ENCODE results near the gene LDHA.
A peak's percentile ranks its signal among the peaks of the same experiment; 100 is the strongest.
"Not testable (repeated sequence)": the region's sequence is repeated elsewhere in the genome, so short reads cannot be mapped to it uniquely, and the experiment has no call there.

The LDHA gene

GRCh38 chr11:18394928-18395734, 768 bp downstream of the LDHA start:
- no peak for DNase-seq

- DNase-seq = peak; percentile 98
Observed at GRCh38 chr11:18395735-18396504, 1.6 kb downstream of the LDHA start.

- DNase-seq = no peak
Observed at GRCh38 chr11:18397921-18398320, 3.6 kb downstream of the LDHA start.

- DNase-seq = not testable (repeated sequence)
Observed at GRCh38 chr11:18401077-18401476, 6.7 kb downstream of the LDHA start.

GRCh38 chr11:18404062-18404461, 9.7 kb downstream of the LDHA start:
- DNase-seq = no peak

- not testable (repeated sequence) for DNase-seq
Observed at GRCh38 chr11:18407400-18407799, 13.0 kb downstream of the LDHA start.

GRCh38 chr11:18408558-18409291, 14.4 kb downstream of the LDHA start:
- DNase-seq = no peak

GRCh38 chr11:18416459-18416858, 22.1 kb downstream of the LDHA start:
- no peak for DNase-seq

- no peak for DNase-seq
Observed at GRCh38 chr11:18419040-18419439, 24.7 kb downstream of the LDHA start.

GRCh38 chr11:18420067-18420466, 25.7 kb downstream of the LDHA start:
- DNase-seq = no peak

- DNase-seq = no peak
Observed at GRCh38 chr11:18427240-18427639, 32.9 kb downstream of the LDHA start.

GRCh38 chr11:18429332-18429731, 35.0 kb downstream of the LDHA start:
- no peak for DNase-seq

GRCh38 chr11:18438691-18439090, 44.3 kb downstream of the LDHA start:
- DNase-seq = no peak

- DNase-seq = no peak
Observed at GRCh38 chr11:18449251-18449650, 54.9 kb downstream of the LDHA start.

GRCh38 chr11:18452927-18453326, 58.6 kb downstream of the LDHA start:
- no peak for DNase-seq

- DNase-seq = no peak
Observed at GRCh38 chr11:18455686-18456372, 61.5 kb downstream of the LDHA start, which contains the start of gene LDHAL6A. LDHAL6A (plus strand) TSS chr11:18455856; CDS start chr11:18456681, 825 bp downstream.

- no peak for DNase-seq
Observed at GRCh38 chr11:18457450-18457849, 63.1 kb downstream of the LDHA start.
